ENCODE results near the gene FZD1. TPM values are rescaled to one million over a fixed set of nuclear protein-coding genes. Genes with fewer than 3 reads are reported as not detected.

FZD1 gene
- polyA plus RNA-seq, 1 donor, result 13.2 TPM

- Histone ChIP-seq H3K4me1 (ENCODE audit: control insufficient read depth, insufficient read depth, low read length) (no peaks in the 10 kb centered on the region), H3K4me3 (ENCODE audit: low read length) (no peak overlapping the region), H3K36me3 (ENCODE audit: control insufficient read depth, insufficient read depth, low read length) (no peaks in the 10 kb centered on the region), H3K27me3 (ENCODE audit: control insufficient read depth, insufficient read depth, low read length) (peaks cover 4% of the 10 kb centered on the region), H3K9me3 (ENCODE audit: control insufficient read depth, low read depth, low read length) (no peaks in the 10 kb centered on the region), H3K27ac (ENCODE audit: low read length) (no peak overlapping the region)
- DNase-seq, result no peak
- 100% methylated on average over 2 of the region's 6 CpGs for WGBS (ENCODE audit: insufficient coverage, low lambda C conversion rate)
Observed at GRCh38 chr7:91286432-91286831, 22.2 kb downstream of the FZD1 start.

- Histone ChIP-seq H3K27ac (ENCODE audit: low read length) (no peak overlapping the region), H3K27me3 (ENCODE audit: control insufficient read depth, insufficient read depth, low read length) (peaks cover 2% of the 10 kb centered on the region), H3K4me1 (ENCODE audit: control insufficient read depth, insufficient read depth, low read length) (no peaks in the 10 kb centered on the region), H3K36me3 (ENCODE audit: control insufficient read depth, insufficient read depth, low read length) (no peaks in the 10 kb centered on the region), H3K4me3 (ENCODE audit: low read length) (no peak overlapping the region), H3K9me3 (ENCODE audit: control insufficient read depth, low read depth, low read length) (no peaks in the 10 kb centered on the region)
- no CpG with 5 or more reads among the region's 4 CpGs for WGBS (ENCODE audit: insufficient coverage, low lambda C conversion rate)
- no peak for DNase-seq
Observed at GRCh38 chr7:91287371-91288084, 23.3 kb downstream of the FZD1 start.

DNA sequence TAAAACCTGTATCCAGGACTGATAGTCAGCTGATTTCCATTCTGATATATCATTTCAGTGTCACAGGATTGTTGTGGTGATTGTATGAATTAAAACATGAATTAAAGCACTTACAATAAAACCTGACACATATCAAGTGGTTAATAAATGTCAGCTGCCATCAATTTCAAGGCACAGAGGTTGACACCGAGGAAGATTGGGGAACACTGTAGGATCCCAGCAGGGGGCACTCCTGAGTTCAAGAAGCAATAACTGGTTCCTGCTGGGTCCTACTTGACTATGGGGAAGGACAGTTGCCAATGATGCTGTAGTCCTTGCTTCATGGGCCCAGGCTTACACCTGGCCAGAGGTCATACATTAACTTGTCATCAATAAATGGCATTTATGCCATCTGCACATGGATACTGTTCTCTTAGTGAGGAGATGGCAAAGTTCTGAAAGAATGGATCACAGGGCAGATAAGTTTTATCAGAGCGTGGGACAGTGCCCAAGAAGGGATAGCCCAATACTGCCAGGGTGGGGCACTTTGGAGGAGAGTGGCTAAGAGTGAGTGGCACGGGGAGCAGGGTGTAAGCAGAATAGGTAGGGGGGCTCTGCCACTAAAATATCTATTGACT lies 24.1 kb downstream of the FZD1 start:
- Histone ChIP-seq H3K36me3 (ENCODE audit: control insufficient read depth, insufficient read depth, low read length) (no peaks in the 10 kb centered on the region), H3K4me3 (ENCODE audit: low read length) (no peak overlapping the region), H3K9me3 (ENCODE audit: control insufficient read depth, low read depth, low read length) (no peaks in the 10 kb centered on the region), H3K27ac (ENCODE audit: low read length) (no peak overlapping the region), H3K4me1 (ENCODE audit: control insufficient read depth, insufficient read depth, low read length) (peaks cover 6% of the 10 kb centered on the region), H3K27me3 (ENCODE audit: control insufficient read depth, insufficient read depth, low read length) (no peaks in the 10 kb centered on the region)
- no CpG with 5 or more reads among the region's 3 CpGs for WGBS (ENCODE audit: insufficient coverage, low lambda C conversion rate)
- peak in 1 of 2 donors; percentile 26 for DNase-seq

DNA sequence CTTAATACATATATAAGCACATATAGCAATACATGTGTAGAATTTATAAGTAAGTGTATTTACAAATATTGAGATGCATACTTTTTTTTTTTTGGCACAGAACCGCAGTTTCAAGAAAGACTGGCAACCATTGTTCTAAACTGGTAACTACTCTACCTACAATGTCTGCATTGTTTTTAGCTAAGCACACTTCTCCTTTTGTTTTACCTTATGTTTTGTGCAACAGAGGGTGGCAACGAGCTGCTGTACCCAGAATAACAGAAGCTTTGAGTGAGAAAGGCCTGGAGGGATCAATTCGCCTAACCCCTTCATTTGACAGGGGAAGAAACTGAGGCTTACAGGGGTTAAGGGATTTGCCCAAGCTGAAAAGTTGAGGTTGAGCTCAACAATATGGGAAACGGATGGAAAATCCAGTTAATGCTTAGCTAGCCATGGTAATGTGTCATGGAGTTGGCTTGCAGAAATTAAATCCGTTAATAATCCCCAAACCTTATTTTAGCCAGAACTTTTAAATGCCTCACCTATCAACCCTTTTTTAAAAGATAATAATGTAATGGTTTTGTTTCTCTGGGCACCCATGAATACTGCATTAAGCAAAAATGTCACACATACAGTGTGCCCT lies 25.5 kb downstream of the FZD1 start:
- H3K9me3 ChIP-seq (ENCODE audit: control insufficient read depth, low read depth, low read length), result no peaks in the 10 kb centered on the region
- peaks cover 6% of the 10 kb centered on the region for H3K4me1 ChIP-seq (ENCODE audit: control insufficient read depth, insufficient read depth, low read length)
- WGBS (ENCODE audit: insufficient coverage, low lambda C conversion rate), result 30% methylated on average over 2 of the region's 5 CpGs
- H3K27ac ChIP-seq (ENCODE audit: low read length), result no peak overlapping the region
- no peaks in the 10 kb centered on the region for H3K27me3 ChIP-seq (ENCODE audit: control insufficient read depth, insufficient read depth, low read length)
- DNase-seq, result no peak
- H3K36me3 ChIP-seq (ENCODE audit: control insufficient read depth, insufficient read depth, low read length), result no peaks in the 10 kb centered on the region
- H3K4me3 ChIP-seq (ENCODE audit: low read length), result no peak overlapping the region

DNA sequence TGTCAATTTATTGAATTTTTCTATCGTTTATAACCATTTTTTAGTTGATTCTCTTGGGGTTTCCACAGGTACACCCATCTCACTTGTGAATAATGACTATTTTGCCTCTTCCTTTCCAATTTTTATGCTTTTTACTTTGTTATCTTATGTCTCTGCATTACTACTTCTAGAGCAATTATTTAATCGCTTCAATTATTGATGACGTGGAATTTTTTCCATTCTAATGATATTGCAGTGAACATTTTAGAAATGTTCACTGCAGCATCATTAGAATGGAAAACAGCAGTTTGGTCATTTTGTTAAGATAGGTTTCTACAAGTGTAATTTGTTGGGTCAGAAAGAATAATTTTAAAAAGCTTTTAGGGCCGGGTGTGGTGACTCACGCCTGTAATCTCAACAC lies 27.1 kb downstream of the FZD1 start:
- no peak overlapping the region for H3K4me3 ChIP-seq (ENCODE audit: low read length)
- H3K36me3 ChIP-seq (ENCODE audit: control insufficient read depth, insufficient read depth, low read length), result no peaks in the 10 kb centered on the region
- no peaks in the 10 kb centered on the region for H3K9me3 ChIP-seq (ENCODE audit: control insufficient read depth, low read depth, low read length)
- H3K4me1 ChIP-seq (ENCODE audit: control insufficient read depth, insufficient read depth, low read length), result peaks cover 8% of the 10 kb centered on the region
- H3K27ac ChIP-seq (ENCODE audit: low read length), result no peak overlapping the region
- no peaks in the 10 kb centered on the region for H3K27me3 ChIP-seq (ENCODE audit: control insufficient read depth, insufficient read depth, low read length)
- 92% methylated on average over 3 of the region's 5 CpGs for WGBS (ENCODE audit: insufficient coverage, low lambda C conversion rate)
- DNase-seq, result no peak

DNA sequence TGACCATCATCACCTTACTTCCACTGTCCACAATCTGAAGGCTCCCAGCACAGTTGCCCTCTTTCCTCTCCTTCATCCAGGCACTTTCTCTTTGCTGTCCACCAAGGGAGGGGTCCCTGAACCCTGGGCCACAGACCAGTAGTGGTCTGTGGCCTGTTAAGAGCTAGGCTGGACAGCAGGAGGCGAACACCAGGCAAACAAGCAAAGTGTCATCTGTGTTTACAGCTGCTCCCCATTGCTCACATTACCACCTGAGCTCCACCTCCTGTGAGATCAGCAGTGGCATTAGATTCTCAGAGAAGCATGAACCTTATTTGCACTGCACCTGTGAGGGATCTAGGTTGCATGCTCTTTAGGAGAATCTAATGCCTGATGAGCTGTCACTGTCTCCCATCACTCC lies 27.7 kb downstream of the FZD1 start:
- WGBS (ENCODE audit: insufficient coverage, low lambda C conversion rate), result no CpG with 5 or more reads among the region's 1 CpG
- H3K4me1 ChIP-seq (ENCODE audit: control insufficient read depth, insufficient read depth, low read length), result peaks cover 8% of the 10 kb centered on the region
- H3K27ac ChIP-seq (ENCODE audit: low read length), result no peak overlapping the region
- H3K9me3 ChIP-seq (ENCODE audit: control insufficient read depth, low read depth, low read length), result no peaks in the 10 kb centered on the region
- no peak overlapping the region for H3K4me3 ChIP-seq (ENCODE audit: low read length)
- H3K27me3 ChIP-seq (ENCODE audit: control insufficient read depth, insufficient read depth, low read length), result no peaks in the 10 kb centered on the region
- DNase-seq, result no peak
- H3K36me3 ChIP-seq (ENCODE audit: control insufficient read depth, insufficient read depth, low read length), result no peaks in the 10 kb centered on the region

DNA sequence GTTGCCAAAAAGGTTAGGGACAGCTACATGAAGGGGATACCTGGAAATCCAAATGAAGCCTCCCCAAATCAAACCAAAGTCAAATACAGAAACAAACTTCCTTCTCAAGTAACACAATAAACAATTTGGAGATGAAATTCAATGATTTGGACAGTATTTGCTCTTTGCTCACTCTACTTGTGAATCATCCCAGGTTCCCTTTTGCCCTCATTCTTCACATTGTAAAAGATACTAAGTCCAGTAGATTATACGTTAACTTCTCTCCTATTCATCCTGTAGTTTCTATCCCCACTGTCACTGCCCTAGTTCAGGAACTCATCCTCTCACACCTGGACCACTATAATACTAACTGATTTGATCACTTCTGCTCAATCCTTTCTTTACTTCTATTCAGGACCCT lies 28.3 kb downstream of the FZD1 start:
- Histone ChIP-seq H3K4me1 (ENCODE audit: control insufficient read depth, insufficient read depth, low read length) (peaks cover 8% of the 10 kb centered on the region), H3K27me3 (ENCODE audit: control insufficient read depth, insufficient read depth, low read length) (no peaks in the 10 kb centered on the region), H3K4me3 (ENCODE audit: low read length) (no peak overlapping the region), H3K27ac (ENCODE audit: low read length) (no peak overlapping the region), H3K9me3 (ENCODE audit: control insufficient read depth, low read depth, low read length) (no peaks in the 10 kb centered on the region), H3K36me3 (ENCODE audit: control insufficient read depth, insufficient read depth, low read length) (no peaks in the 10 kb centered on the region)
- WGBS (ENCODE audit: insufficient coverage, low lambda C conversion rate), result 67% methylated on average over 1 of the region's 1 CpG
- peak in 1 of 2 donors; percentile 25 for DNase-seq

DNA sequence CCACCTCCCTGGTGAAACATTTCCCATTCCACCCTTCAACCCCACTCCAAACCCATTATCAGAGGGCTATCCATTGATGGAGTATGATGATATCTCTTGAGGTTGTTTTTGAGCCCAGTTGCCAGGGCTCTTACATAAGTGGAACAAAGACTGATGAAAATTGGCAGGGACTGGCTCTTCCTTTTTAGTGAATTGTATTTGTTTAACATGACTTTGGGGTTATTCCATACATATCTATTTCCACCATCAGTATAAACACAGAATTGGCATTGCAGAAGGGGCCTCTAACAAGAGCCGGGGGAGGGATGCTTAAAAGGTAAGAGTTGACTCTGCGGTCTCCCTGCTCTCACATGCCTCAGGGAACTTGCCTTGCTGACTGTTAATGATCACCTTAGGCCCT lies 28.9 kb downstream of the FZD1 start:
- Histone ChIP-seq H3K36me3 (ENCODE audit: control insufficient read depth, insufficient read depth, low read length) (no peaks in the 10 kb centered on the region), H3K27ac (ENCODE audit: low read length) (no peak overlapping the region), H3K9me3 (ENCODE audit: control insufficient read depth, low read depth, low read length) (no peaks in the 10 kb centered on the region), H3K27me3 (ENCODE audit: control insufficient read depth, insufficient read depth, low read length) (no peaks in the 10 kb centered on the region), H3K4me1 (ENCODE audit: control insufficient read depth, insufficient read depth, low read length) (peaks cover 8% of the 10 kb centered on the region), H3K4me3 (ENCODE audit: low read length) (no peak overlapping the region)
- no CpG with 5 or more reads among the region's 2 CpGs for whole genome bisulfite sequencing (ENCODE audit: insufficient coverage, low lambda C conversion rate)
- no peak for DNase-seq

- Histone ChIP-seq H3K36me3 (ENCODE audit: control insufficient read depth, insufficient read depth, low read length) (no peaks in the 10 kb centered on the region), H3K9me3 (ENCODE audit: control insufficient read depth, low read depth, low read length) (no peaks in the 10 kb centered on the region), H3K27ac (ENCODE audit: low read length) (no peak overlapping the region), H3K4me1 (ENCODE audit: control insufficient read depth, insufficient read depth, low read length) (peaks cover 8% of the 10 kb centered on the region), H3K27me3 (ENCODE audit: control insufficient read depth, insufficient read depth, low read length) (no peaks in the 10 kb centered on the region), H3K4me3 (ENCODE audit: low read length) (no peak overlapping the region)
- no peak for DNase-seq
- no CpG with 5 or more reads among the region's 1 CpG for WGBS (ENCODE audit: insufficient coverage, low lambda C conversion rate)
Observed at GRCh38 chr7:91293840-91294239, 29.6 kb downstream of the FZD1 start.

DNA sequence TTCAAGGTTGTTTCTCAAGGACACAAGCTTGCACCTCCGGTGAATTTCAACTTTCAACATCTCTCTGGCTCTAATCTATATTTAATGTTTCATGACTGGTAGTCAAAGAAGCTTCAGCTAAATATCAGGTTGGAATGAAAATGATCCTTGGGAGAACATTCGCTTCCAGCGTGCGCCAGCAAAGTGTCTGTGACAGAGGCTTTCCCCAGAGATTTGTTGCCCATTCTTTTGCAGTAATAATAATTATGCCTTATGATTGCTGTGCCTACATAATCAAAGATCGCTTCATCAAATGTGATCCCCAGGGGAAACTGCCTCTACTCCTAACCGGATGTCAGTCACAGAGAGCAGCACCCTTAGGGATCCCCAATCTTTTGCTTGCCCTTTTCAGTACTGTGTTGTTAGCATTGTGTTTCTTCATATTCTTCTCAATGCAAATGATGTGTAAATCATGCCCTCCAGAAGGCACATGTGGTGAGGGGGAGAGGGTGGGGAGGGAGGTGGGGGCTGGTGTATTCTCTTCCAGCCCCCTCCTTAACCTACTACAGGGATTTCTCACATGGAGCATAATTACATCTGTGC lies 30.5 kb downstream of the FZD1 start:
- H3K27me3 ChIP-seq (ENCODE audit: control insufficient read depth, insufficient read depth, low read length), result no peaks in the 10 kb centered on the region
- H3K27ac ChIP-seq (ENCODE audit: low read length), result no peak overlapping the region
- WGBS (ENCODE audit: insufficient coverage, low lambda C conversion rate), result no CpG with 5 or more reads among the region's 6 CpGs
- no peaks in the 10 kb centered on the region for H3K9me3 ChIP-seq (ENCODE audit: control insufficient read depth, low read depth, low read length)
- no peaks in the 10 kb centered on the region for H3K36me3 ChIP-seq (ENCODE audit: control insufficient read depth, insufficient read depth, low read length)
- peaks cover 8% of the 10 kb centered on the region for H3K4me1 ChIP-seq (ENCODE audit: control insufficient read depth, insufficient read depth, low read length)
- H3K4me3 ChIP-seq (ENCODE audit: low read length), result no peak overlapping the region
- no peak for DNase-seq
